NCI-H2107 (cell line): ENCODE data around the gene PBXIP1.
"Not testable (repeated sequence)": the region's sequence is repeated elsewhere in the genome, so short reads cannot be mapped to it uniquely, and the experiment has no call there.

ENCODE experiments used
- DNase-seq: peaks from one replicate; lab custom pipeline; 2025; lab: John Stamatoyannopoulos, UW

PBXIP1 gene

GRCh38 chr1:154936555-154937084 is 19.3 kb downstream of the PBXIP1 start, which contains the start of gene PMVK:
TSS of gene PMVK (minus strand) at chr1:154936719. CDS start at chr1:154936685, 34 bp downstream.
- DNase-seq = peak; percentile 95

GRCh38 chr1:154935749-154936554 is 19.9 kb downstream of the PBXIP1 start:
- no peak for DNase-seq

DNA sequence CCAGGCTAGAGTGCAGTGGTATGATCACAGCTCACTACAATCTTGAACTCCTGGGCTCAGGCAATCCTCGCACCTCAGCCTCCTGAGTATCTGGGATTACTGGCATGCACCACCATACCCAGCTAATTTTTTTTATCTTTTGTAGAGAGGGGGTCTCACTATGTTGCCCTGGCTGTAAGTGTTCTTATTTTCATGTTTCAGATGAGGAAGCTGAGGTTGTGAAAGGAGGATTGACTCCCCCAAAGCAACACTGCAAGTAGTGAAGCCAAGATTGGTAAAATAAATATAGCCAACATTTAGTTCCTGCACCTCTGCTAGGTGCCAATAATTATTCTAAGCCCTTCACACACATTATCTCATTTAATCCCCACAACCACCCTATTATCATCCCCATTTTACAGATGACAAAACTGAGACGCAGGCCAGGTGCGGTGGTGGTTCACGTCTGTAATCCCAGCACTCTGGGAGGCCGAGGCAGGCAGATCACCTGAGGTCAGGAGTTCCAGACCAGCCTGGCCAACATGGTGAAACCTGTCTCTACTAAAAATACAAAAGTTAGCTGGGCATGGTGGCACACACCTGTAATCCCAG is 21.4 kb downstream of the PBXIP1 start:
- no peak for DNase-seq

GRCh38 chr1:154931940-154932487 is 23.9 kb downstream of the PBXIP1 start:
- DNase-seq = no peak

DNA sequence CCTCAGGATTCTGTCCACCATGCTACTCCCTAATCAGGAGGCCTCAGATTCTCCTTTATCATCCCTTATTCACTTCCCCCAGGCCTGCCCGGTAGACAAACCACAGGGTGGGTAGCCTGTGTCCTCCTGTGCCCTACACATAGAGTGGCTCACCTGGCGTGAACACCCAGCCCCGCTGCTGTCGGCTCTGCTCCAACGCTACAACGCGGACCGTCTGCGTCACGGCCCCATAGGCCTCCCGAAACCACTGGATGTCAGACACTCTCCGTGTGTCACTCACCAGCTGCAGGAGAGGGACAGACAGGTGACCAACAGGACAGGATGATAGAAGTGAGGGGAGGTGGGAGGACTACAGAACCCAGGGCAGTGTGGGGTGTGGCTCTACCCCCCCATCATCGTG is 29.7 kb downstream of the PBXIP1 start:
- DNase-seq = no peak

GRCh38 chr1:154925335-154926170 is 30.3 kb downstream of the PBXIP1 start:
- no peak for DNase-seq

DNA sequence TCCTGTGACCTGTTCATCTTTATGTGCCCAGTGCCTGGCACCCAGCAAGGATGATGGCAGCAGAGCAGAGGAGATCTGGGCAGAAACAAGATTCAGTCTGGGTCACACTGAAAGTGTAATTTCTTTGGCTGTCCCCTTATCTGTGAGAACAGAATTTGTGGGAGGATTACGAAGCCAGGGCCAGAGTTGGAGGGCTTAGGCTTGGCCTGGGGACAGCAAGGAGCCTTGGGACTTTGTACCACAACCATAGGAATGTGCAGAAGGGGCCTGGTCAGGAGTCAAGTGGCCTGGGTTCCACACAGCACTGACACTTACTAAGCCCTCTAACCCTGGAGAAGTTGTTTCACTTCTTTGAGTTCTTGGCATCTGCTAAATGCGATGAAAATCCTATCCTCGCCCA is 32.2 kb downstream of the PBXIP1 start:
- no peak for DNase-seq

GRCh38 chr1:154913273-154913672 is 42.6 kb downstream of the PBXIP1 start:
- DNase-seq = no peak

DNA sequence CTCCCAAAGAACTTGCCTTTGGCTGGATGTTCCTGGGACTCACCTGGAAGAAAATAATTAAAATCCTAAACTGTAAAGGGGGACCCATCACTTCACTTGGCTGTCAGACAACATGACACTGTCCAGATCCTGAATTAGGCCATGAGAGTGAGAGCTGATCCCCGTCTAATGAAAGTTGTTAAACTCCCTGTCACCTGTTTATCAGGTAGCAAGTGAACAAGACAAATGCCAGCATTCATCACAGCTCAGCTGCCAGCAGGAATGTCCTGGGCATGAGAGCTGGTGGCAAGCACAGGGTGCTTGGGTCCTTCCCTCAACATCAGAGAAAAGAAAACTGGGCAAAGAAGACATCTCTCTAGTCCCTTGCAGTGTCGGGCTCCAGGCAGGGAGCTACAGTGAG is 43.1 kb downstream of the PBXIP1 start:
- DNase-seq = no peak

DNA sequence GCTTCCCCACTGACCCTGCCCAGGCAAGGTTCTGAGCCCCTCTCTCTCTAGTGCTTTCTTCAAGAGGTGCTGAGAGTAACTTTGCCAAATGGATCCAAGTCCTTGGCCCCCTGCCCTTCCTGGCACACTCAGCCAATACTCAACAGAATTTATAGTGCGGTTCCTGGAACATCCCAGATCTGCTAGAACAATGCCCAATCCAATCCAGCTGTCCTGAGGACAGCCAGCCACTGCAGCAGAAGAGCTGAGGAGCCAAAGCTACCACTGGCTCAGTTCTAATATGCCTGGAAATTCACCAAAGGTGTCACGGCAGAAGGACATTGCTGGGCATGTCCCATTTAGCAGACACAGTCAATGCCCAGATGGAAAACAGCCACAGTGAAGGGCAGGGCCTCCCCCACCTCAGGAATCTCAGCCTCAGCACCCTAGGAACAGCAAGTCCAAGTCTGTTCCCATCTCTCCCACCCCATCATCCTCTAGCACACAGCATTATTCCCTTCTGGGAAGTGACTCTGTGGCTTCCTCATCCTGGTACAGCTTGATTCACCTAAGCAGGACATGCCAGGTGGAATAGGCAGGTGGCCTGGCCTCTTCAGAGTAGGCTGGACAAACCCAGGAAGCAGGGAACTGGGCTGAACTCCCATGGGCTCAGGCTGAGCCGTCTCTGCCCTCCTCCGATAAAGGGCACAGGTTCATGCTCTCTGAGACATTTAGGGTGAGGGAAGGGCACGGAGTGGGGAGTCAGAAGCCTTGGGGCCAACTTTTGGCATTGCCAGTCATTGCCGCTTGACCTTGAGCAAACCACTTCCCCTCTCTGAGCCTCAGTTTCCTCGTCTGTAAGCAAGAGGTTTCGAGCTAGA is 44.0 kb downstream of the PBXIP1 start:
- DNase-seq = no peak

DNA sequence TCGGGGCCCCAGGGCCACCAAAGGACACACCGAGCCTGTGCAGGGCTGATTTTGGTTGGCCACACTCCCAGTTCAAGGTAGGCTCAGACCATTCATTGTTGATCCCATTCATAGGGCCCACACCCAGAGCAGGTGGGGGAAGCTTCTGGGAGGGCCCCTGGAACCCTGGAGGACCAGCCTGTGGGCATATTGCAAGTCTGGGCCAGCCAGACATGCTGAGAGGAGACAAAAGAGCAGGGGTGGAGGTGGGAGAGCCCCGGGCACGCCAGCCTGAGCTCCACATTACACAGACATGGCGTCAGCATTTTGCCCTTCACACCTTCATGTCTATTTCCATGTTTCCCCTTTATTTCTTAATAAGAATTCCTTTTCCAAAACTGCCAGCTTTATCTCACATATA is 45.0 kb downstream of the PBXIP1 start:
- no peak for DNase-seq

DNA sequence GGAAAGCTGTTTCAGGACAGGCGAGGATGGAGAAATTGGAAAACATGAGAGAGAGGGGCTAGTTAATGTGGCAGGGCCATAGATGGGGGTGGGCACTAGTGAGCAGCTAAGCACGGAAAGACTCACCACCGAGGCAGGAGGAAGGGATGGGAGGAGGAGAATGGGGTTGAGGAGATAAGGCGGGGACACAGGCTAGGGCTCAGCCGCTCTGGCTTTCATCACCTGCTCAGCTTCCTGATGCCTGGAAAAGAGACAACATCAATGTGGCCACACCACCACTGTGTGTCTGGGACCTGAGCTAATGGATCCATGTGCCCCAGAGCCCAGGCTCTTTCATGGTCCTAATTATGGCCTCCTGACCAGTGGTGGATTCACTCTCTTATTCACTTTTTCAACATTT is 47.0 kb downstream of the PBXIP1 start:
- no peak for DNase-seq

- not testable (repeated sequence) for DNase-seq
Observed at GRCh38 chr1:154908129-154908528, 47.8 kb downstream of the PBXIP1 start.

GRCh38 chr1:154906621-154907081 is 49.2 kb downstream of the PBXIP1 start:
- DNase-seq = no peak

DNA sequence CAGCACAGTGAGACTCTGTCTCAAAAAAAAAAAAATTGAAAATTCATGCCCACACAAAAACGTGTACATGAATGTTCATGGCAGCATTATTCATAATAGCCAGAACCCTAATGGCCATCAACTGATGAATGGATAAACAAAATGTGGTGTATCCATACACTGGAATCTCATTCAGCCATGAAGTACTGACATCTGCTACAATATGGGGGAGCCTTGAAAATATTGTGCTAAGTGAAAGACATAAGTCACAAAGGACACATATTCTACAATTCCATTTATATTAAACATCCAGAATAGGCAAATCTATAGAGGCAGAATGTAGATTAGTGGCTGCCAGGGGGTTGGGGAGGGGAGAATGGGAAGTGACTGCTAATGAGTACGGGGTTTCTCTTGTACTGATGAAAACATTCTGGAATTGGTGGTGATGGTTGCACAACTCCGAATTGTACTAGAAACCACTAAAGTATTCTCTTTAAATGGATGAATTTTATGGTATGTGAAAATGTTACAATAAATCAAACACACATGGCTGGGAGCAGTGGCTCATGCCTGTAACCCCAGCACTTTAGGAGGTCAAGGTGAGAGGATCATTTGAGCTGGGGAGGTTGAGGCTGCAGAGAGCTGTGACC is 52.8 kb downstream of the PBXIP1 start:
- no peak for DNase-seq

GRCh38 chr1:154901591-154901990 is 54.3 kb downstream of the PBXIP1 start:
- no peak for DNase-seq

DNA sequence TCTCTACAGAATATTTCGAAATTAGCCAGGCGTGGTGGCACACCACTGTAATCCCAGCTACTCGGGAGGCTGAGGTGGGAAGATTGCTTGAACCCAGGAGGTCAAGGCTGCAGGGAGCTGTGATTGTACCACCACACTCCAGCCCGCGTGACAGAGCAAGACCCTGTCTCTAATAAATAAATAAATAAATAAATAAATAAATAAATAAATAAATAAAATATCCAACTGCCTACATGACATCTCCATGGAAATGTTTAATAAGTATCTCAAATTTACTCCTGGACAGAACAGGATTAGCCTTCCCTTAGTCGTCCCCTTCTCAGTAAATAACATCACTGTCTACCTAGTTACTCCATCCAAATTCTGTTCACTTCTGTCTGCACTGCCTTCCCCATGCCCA is 56.9 kb downstream of the PBXIP1 start:
- DNase-seq = no peak

DNA sequence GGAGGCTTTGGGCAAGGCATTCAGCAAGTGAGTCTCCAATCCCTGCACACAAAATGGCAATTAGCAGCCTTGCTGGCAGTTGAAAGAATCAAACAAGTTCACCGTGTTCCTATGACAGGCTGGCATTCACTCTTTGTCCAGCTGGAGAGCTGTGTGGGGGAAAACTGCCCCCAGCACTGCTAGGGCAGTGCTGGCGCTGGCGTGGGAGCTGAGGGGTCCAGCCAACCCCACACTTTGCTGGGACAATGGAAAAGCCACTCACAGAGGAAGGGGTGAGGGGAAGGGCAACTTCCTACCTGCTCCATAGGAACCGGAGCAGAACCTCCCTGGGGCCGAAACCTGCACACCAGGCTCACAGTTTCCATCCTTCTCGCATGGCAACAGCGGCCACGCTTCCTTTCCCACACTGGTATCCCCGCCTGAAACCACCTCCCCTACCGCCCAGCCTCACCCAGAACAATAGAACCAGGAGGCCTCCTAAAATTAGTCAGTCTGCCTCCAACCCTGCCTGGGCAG is 59.1 kb downstream of the PBXIP1 start:
- DNase-seq = no peak

- no peak for DNase-seq
Observed at GRCh38 chr1:154895798-154896197, 60.1 kb downstream of the PBXIP1 start.
